H9 (cell line): ENCODE results near the gene BABAM1. TPM values are rescaled to one million over a fixed set of nuclear protein-coding genes. Genes with fewer than 3 reads are reported as not detected.
A peak's percentile ranks its signal among the peaks of the same experiment; 100 is the strongest.

Source experiments
- DNase-seq: peaks from one replicate; pipeline ENCODE4 v3.0.0-alpha.2; 2017
- H2AFZ ChIP-seq: one replicate; pipeline ENCODE4 v1.6.1; 2013; ENCODE audit warnings: mild to moderate bottlenecking, low read length, control low read depth, moderate library complexity
- H2AK5ac ChIP-seq: 2 replicates; pipeline ENCODE4 v1.6.1; 2013; ENCODE audit warnings: low read length, control low read depth, mixed read lengths; ENCODE audit not compliant: insufficient read length
- H2BK120ac ChIP-seq: one replicate; pipeline ENCODE4 v1.6.1; 2013; ENCODE audit warnings: low read depth, mild to moderate bottlenecking, low read length, control low read depth, inconsistent platforms; ENCODE audit not compliant: poor library complexity, severe bottlenecking
- H2BK12ac ChIP-seq: 2 replicates; pipeline ENCODE4 v1.6.1; 2013; ENCODE audit warnings: low read length, control low read depth, mixed read lengths, low read depth; ENCODE audit not compliant: insufficient read length
- H2BK15ac ChIP-seq: 2 replicates; pipeline ENCODE4 v1.6.1; 2013; ENCODE audit warnings: low read depth, low read length, control low read depth
- H2BK20ac ChIP-seq: one replicate; pipeline ENCODE4 v1.6.1; 2013; ENCODE audit warnings: low read depth, mild to moderate bottlenecking, low read length, control low read depth, inconsistent platforms; ENCODE audit not compliant: poor library complexity, severe bottlenecking
- H2BK5ac ChIP-seq: 2 replicates; pipeline ENCODE4 v1.6.1; 2013; ENCODE audit warnings: low read length, control low read depth, mixed read lengths; ENCODE audit not compliant: insufficient read length
- H3K14ac ChIP-seq: 2 replicates; pipeline ENCODE4 v1.6.1; 2013; ENCODE audit warnings: low read length, control low read depth; ENCODE audit not compliant: insufficient read depth
- H3K18ac ChIP-seq: 2 replicates; pipeline ENCODE4 v1.6.1; 2013; ENCODE audit warnings: low read depth, mild to moderate bottlenecking, mixed read lengths, low read length, control low read depth; ENCODE audit not compliant: insufficient read length
- H3K23ac ChIP-seq: 2 replicates; pipeline ENCODE4 v1.6.1; 2013; ENCODE audit warnings: low read length, control low read depth, mixed read lengths, low read depth; ENCODE audit not compliant: insufficient read length
- H3K23me2 ChIP-seq: 2 replicates; pipeline ENCODE4 v1.6.1; 2013; ENCODE audit warnings: low read depth, mild to moderate bottlenecking, mixed read lengths, low read length, control low read depth; ENCODE audit not compliant: insufficient read length, poor library complexity, severe bottlenecking
- H3K27ac ChIP-seq: 2 replicates; pipeline ENCODE4 v1.5.1; 2013; ENCODE audit warnings: low read length, control low read depth, mixed read lengths, low read depth; ENCODE audit not compliant: insufficient read length
- H3K27me3 ChIP-seq: 2 replicates; pipeline ENCODE4 v1.6.1; 2013; ENCODE audit warnings: low read length, control low read depth, inconsistent platforms; ENCODE audit not compliant: insufficient read depth
- H3K4ac ChIP-seq: 2 replicates; pipeline ENCODE4 v1.6.1; 2013; ENCODE audit warnings: low read depth, mild to moderate bottlenecking, control low read depth, inconsistent platforms, low read length, moderate library complexity
- H3K4me1 ChIP-seq: 2 replicates; pipeline ENCODE4 v1.6.1; 2013; ENCODE audit warnings: low read length, control low read depth, inconsistent platforms; ENCODE audit not compliant: insufficient read depth
- H3K4me2 ChIP-seq: 2 replicates; pipeline ENCODE4 v1.6.1; 2013; ENCODE audit warnings: low read length, control low read depth, mixed read lengths; ENCODE audit not compliant: insufficient read length, insufficient read depth
- H3K56ac ChIP-seq: 2 replicates; pipeline ENCODE4 v1.6.1; 2013; ENCODE audit warnings: low read depth, mild to moderate bottlenecking, mixed read lengths, low read length, control low read depth; ENCODE audit not compliant: insufficient read length
- H3K79me1 ChIP-seq: 2 replicates; pipeline ENCODE4 v1.6.1; 2013; ENCODE audit warnings: low read depth, mild to moderate bottlenecking, moderate library complexity, low read length, control low read depth, inconsistent platforms; ENCODE audit not compliant: insufficient read depth, poor library complexity, severe bottlenecking
- H3K79me2 ChIP-seq: 2 replicates; pipeline ENCODE4 v1.6.1; 2013; ENCODE audit warnings: low read length, control low read depth, inconsistent platforms; ENCODE audit not compliant: insufficient read depth
- H3K9ac ChIP-seq: 2 replicates; pipeline ENCODE4 v1.6.1; 2013; ENCODE audit warnings: low read length, control low read depth, mixed read lengths; ENCODE audit not compliant: insufficient read length; ENCODE audit errors: extremely low read depth
- H3K9me3 ChIP-seq: one replicate; pipeline ENCODE4 v1.6.1; 2013; ENCODE audit warnings: low read depth, low read length, inconsistent platforms; ENCODE audit not compliant: control insufficient read depth
- H3T11ph ChIP-seq: one replicate; pipeline ENCODE4 v1.6.1; 2013; ENCODE audit warnings: mild to moderate bottlenecking, low read length, control low read depth, inconsistent platforms
- H4K20me1 ChIP-seq: one replicate; pipeline ENCODE4 v1.6.1; 2013; ENCODE audit not compliant: control insufficient read depth, insufficient read length, insufficient read depth
- H4K5ac ChIP-seq: 2 replicates; pipeline ENCODE4 v1.6.1; 2013; ENCODE audit warnings: low read depth, mild to moderate bottlenecking, mixed read lengths, low read length, control low read depth; ENCODE audit not compliant: insufficient read length
- H4K8ac ChIP-seq: replicated peaks from 2 replicates; pipeline ENCODE4 v1.6.1; 2013; ENCODE audit warnings: low read length, control low read depth, mixed read lengths, low read depth; ENCODE audit not compliant: insufficient read length
- H4K91ac ChIP-seq: 2 replicates; pipeline ENCODE4 v1.6.1; 2013; ENCODE audit warnings: low read depth, mild to moderate bottlenecking, moderate library complexity, mixed read lengths, low read length, control low read depth; ENCODE audit not compliant: insufficient read length
- H3K27ac Mint-ChIP-seq, 3 experiments: 2 replicates in 2 of 3; 3 replicates in 1 of 3; pipeline ENCODE4 v1.8.0; 2020 to 2021; ENCODE audit warnings: mixed read lengths in 3 of 3, mild to moderate bottlenecking in 1 of 3, moderate library complexity in 1 of 3
- H3K27me3 Mint-ChIP-seq: 2 replicates; pipeline ENCODE4 v1.8.0; 2021; ENCODE audit warnings: low read depth, mild to moderate bottlenecking, moderate library complexity, mixed read lengths
- H3K36me3 Mint-ChIP-seq, 3 experiments: 2 replicates in 2 of 3; 3 replicates in 1 of 3; pipeline ENCODE4 v1.8.0; 2020 to 2021; ENCODE audit warnings: low read depth in 3 of 3, mixed read lengths in 3 of 3; ENCODE audit not compliant: insufficient read depth in 1 of 3
- H3K4me1 Mint-ChIP-seq, 2 experiments: 2 replicates each; pipeline ENCODE4 v1.8.0; 2020; ENCODE audit warnings: mixed read lengths in 2 of 2
- H3K4me3 Mint-ChIP-seq, 2 experiments: 2 replicates in 1 of 2; 3 replicates in 1 of 2; pipeline ENCODE4 v1.8.0; 2020 to 2021; ENCODE audit warnings: mild to moderate bottlenecking in 2 of 2, mixed read lengths in 2 of 2, moderate library complexity in 1 of 2
- H3K9me3 Mint-ChIP-seq, 2 experiments: 2 replicates in 1 of 2; 3 replicates in 1 of 2; pipeline ENCODE4 v1.8.0; 2020; ENCODE audit warnings: mild to moderate bottlenecking in 2 of 2, mixed read lengths in 2 of 2, moderate library complexity in 1 of 2
- WGBS: extraction: QIAGEN DNeasy Blood & Tissue Kit; methylation state at CpG from one replicate; pipeline ENCODE4 v1.1.7; 2013; ENCODE audit warnings: missing lambda C conversion rate, low lambda C conversion rate, mixed read lengths; ENCODE audit not compliant: insufficient read length; ENCODE audit errors: extremely low coverage; 5-methylcytosine and 5-hydroxymethylcytosine counted together
- total RNA-seq: library from RNA; stranded (reverse); gene quantifications from 2 replicates; pipeline ENCODE4 v1.2.1, GENCODE V29; 2021
- TF ChIP-seq, protein P1 (sequence below): fragments of 200-600 bp; sonication (generic); conservative IDR thresholded peaks from 3 replicates; pipeline ENCODE4 v1.8.0; 2021; ENCODE audit warnings: antibody characterized with exemption, mild to moderate bottlenecking

BABAM1 gene
- total RNA-seq, 1 experiment from 2014 or later: 130 TPM

DNA sequence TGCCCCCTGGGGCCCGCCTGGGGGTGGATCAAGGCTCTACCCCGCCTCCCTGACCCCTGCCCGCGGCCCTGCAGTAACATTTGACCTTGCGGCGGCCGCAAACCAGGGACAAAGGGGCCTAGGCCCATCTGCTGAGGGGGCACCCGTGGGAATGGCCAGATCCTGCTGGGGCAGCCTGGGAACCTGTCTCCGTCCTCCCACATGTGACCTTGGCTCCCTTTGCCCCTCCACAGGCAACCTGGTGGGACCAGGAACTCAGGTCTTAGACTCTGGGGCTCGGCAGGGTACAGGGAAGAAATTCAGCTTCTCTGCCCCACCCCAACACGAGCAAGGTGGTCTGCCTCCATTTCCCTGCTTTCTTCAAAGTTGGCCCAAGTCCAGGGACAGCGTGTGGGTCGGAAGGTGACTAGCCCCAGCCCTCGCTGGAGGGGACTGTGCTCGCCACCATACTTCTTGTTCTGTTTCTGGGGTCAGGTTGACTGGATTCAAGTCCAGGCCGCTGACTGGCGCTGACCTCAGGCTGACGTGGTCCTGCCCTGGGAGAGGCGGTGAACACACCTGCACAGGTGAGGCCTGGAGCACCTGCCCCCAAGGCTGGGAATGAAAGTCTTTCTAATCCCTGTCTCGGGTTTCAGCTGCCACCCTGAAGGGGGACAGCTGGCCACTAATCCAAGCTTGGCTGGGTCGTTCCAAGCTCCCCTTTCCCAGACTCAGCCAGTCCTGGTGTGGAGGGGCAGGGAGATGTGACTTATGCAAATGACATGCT, 19.0 kb upstream of the BABAM1 start:
- peak; percentile 90 for DNase-seq
- no peak overlapping the region for H2BK20ac ChIP-seq

More for the DNA sequence above, 19.0 kb upstream of the BABAM1 start:
- Histone ChIP-seq H3K23me2 (peaks cover 17% of the 10 kb centered on the region), H4K91ac (no peak overlapping the region), H3K4me1 (peaks cover 4% of the 10 kb centered on the region; the same call in 1 of the 2 replicates), H2BK15ac (no peak overlapping the region), H3K9me3 (no peaks in the 10 kb centered on the region), H3K27ac (peak overlapping the region; percentile 22), H3K23ac (no peak overlapping the region), H3K56ac (no peak overlapping the region), H3K79me2 (peaks cover 12% of the 10 kb centered on the region; the same call in 1 of the 2 replicates), H3K4me2 (peak overlapping the region; percentile 14), H3K9ac (no peak overlapping the region), H3T11ph (no peak overlapping the region), H3K18ac (peak overlapping the region; percentile 23), H2BK120ac (no peak overlapping the region), H2AK5ac (no peak overlapping the region), H3K4ac (no peak overlapping the region), H2AFZ (no peak overlapping the region), H3K27me3 (no peaks in the 10 kb centered on the region), H4K5ac (no peak overlapping the region), H2BK12ac (no peak overlapping the region), H3K14ac (peak overlapping the region; percentile 55; the same call in 1 of the 2 replicates), H3K79me1 (no peaks in the 10 kb centered on the region), H4K8ac (no peak overlapping the region), H2BK5ac (no peak overlapping the region), H4K20me1 (no peaks in the 10 kb centered on the region)
- Mint-ChIP-seq H3K9me3 (peaks cover 0 to 3% of the 10 kb centered on the region in 2 experiments; a peak in 1 of 5 replicates), H3K36me3 (peaks cover 0 to 4% (median 0%) of the 10 kb centered on the region in 3 experiments; a peak in 4 of 7 replicates), H3K27me3 (no peaks in the 10 kb centered on the region), H3K27ac (peak overlapping the region; percentile 96 to 99 (median 97)), H3K4me3 (peak overlapping the region; percentile 42 to 44; a peak in 4 of 5 replicates), H3K4me1 (peaks cover 26 to 39% of the 10 kb centered on the region in 2 experiments)
- WGBS: no CpG with 5 or more reads among the region's 21 CpGs
- TF ChIP-seq, protein P1, sequence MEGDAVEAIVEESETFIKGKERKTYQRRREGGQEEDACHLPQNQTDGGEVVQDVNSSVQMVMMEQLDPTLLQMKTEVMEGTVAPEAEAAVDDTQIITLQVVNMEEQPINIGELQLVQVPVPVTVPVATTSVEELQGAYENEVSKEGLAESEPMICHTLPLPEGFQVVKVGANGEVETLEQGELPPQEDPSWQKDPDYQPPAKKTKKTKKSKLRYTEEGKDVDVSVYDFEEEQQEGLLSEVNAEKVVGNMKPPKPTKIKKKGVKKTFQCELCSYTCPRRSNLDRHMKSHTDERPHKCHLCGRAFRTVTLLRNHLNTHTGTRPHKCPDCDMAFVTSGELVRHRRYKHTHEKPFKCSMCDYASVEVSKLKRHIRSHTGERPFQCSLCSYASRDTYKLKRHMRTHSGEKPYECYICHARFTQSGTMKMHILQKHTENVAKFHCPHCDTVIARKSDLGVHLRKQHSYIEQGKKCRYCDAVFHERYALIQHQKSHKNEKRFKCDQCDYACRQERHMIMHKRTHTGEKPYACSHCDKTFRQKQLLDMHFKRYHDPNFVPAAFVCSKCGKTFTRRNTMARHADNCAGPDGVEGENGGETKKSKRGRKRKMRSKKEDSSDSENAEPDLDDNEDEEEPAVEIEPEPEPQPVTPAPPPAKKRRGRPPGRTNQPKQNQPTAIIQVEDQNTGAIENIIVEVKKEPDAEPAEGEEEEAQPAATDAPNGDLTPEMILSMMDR: no peak
